A549 (cell line): ENCODE results near the gene PIK3CD.

ENCODE experiments used
- CHD2 ChIP-seq: fragments of 150-350 bp; IDR thresholded peaks from 2 replicates; pipeline ENCODE4 v1.6.1; 2014; ENCODE audit warnings: low read length; ENCODE audit not compliant: partially characterized antibody
- CTCF ChIP-seq: fragments of >200 bp; sonication (Bioruptor Twin); formaldehyde crosslinking; IDR thresholded peaks from 3 replicates; pipeline ENCODE4 v1.5.1; 2016
- ESRRA ChIP-seq: fragments of 150-350 bp; IDR thresholded peaks from 2 replicates; pipeline ENCODE4 v1.6.1; 2014; ENCODE audit warnings: mild to moderate bottlenecking, low read length, borderline replicate concordance
- FOXS1 ChIP-seq: fragments of 250-450 bp; sonication (Bioruptor Pico); IDR thresholded peaks from 2 replicates; pipeline ENCODE4 v1.5.0; 2020; ENCODE audit warnings: mild to moderate bottlenecking, moderate library complexity
- HOXA7 ChIP-seq: fragments of 250-450 bp; sonication (Bioruptor Pico); IDR thresholded peaks from 2 replicates; pipeline ENCODE4 v1.5.0; 2020; ENCODE audit warnings: mild to moderate bottlenecking, moderate library complexity

DNA sequence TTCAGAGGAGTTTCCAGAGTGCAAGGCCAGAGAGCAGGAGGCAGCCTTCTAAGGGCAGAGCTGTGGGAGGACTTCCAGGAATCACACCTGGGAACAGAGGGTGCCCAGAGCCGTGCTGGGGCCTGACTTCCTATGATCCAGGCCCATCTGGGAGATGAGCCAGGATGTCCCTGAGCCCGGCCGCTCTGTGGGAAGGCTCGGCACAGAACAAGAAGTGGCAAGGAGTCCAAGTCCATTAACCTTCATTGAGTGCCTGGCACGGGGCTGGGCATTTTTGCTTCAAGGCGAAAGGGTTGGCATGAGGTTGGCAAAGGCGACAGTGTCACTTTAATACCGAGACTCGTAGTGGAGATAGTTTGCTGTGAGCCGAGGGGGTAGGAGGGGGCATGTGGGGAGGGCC, 44.6 kb upstream of the PIK3CD start:
- TF ChIP-seq HOXA7 (CRISPR knock-in tag) (no peak), CTCF (no peak), CHD2 (no peak), FOXS1 (no peak), ESRRA (no peak)
